Calu3 (cell line): ENCODE data around the gene CMTM2. TPM values are rescaled to one million over a fixed set of nuclear protein-coding genes. Genes with fewer than 3 reads are reported as not detected.
"Not testable (repeated sequence)": the region's sequence is repeated elsewhere in the genome, so short reads cannot be mapped to it uniquely, and the experiment has no call there.

Experiments
- BruUV-seq: library from RNA; stranded (reverse); fragments of 400-500 nt; replicated peaks from 2 replicates; lab custom pipeline; 2021; lab: Mats Ljungman, UMichigan
- CTCF ChIA-PET: fragments of 300-600 bp; sonication (Branson Sonifier 250); formaldehyde crosslinking; loops from one replicate; lab custom pipeline; 2022; ENCODE audit warnings: antibody characterized with exemption; lab: Charles Lee
- DNase-seq: peaks from one replicate; pipeline ENCODE4 v3.0.0; 2022
- H3K27ac Mint-ChIP-seq: one replicate; pipeline ENCODE4 v1.8.0; 2022; ENCODE audit warnings: mixed read lengths; ENCODE audit not compliant: unreplicated experiment
- H3K27me3 Mint-ChIP-seq: one replicate; pipeline ENCODE4 v1.8.0; 2022; ENCODE audit warnings: mixed read lengths; ENCODE audit not compliant: unreplicated experiment
- H3K36me3 Mint-ChIP-seq: one replicate; pipeline ENCODE4 v1.8.0; 2022; ENCODE audit warnings: mild to moderate bottlenecking, moderate library complexity, mixed read lengths; ENCODE audit not compliant: insufficient read depth, unreplicated experiment
- H3K4me1 Mint-ChIP-seq: one replicate; pipeline ENCODE4 v1.8.0; 2022; ENCODE audit warnings: mild to moderate bottlenecking, low read depth, mixed read lengths; ENCODE audit not compliant: unreplicated experiment
- H3K4me3 Mint-ChIP-seq: one replicate; pipeline ENCODE4 v1.8.0; 2022; ENCODE audit warnings: mild to moderate bottlenecking, low read depth, moderate library complexity, mixed read lengths; ENCODE audit not compliant: unreplicated experiment
- H3K9me3 Mint-ChIP-seq: one replicate; pipeline ENCODE4 v1.8.0; 2022; ENCODE audit warnings: low read depth, mixed read lengths; ENCODE audit not compliant: unreplicated experiment
- CTCF ChIP-seq: fragments of 200-600 bp; IDR thresholded peaks from one replicate; pipeline ENCODE4 v1.8.0; 2022; ENCODE audit warnings: antibody characterized with exemption; ENCODE audit not compliant: unreplicated experiment
- intact Hi-C: fragments of 100-400 bp; cut with micrococcal nuclease; formaldehyde crosslinking; loops from one replicate; pipeline ENCODE4 v1.10.0; 2022; ENCODE audit not compliant: unreplicated experiment
- total RNA-seq: library from RNA; stranded (reverse); gene quantifications from 2 replicates; pipeline ENCODE4 v1.2.3, GENCODE V29; 2022

The CMTM2 gene
- total RNA-seq, 1 experiment from 2014 or later: 0.92 TPM

- no peak for TF ChIP-seq CTCF
Measured at GRCh38 chr16:66629856-66630255, 50.6 kb downstream of the CMTM2 start.

GRCh38 chr16:66630561-66631260 is 51.4 kb downstream of the CMTM2 start:
- H3K36me3 Mint-ChIP-seq, H3K27me3 Mint-ChIP-seq, CTCF ChIA-PET, intact Hi-C loops, H3K9me3 Mint-ChIP-seq, H3K4me3 Mint-ChIP-seq, H3K4me1 Mint-ChIP-seq, DNase-seq, BruUV-seq, H3K27ac Mint-ChIP-seq: not testable (repeated sequence)

More at GRCh38 chr16:66629856-66630255, 50.6 kb downstream of the CMTM2 start:
- H3K36me3 Mint-ChIP-seq: peaks cover 7% of the 10 kb centered on the region
- no peak overlapping the region for H3K4me3 Mint-ChIP-seq
- H3K4me1 Mint-ChIP-seq: peaks cover 9% of the 10 kb centered on the region
- intact Hi-C loops: no loop called here
- H3K9me3 Mint-ChIP-seq: no peaks in the 10 kb centered on the region
- CTCF ChIA-PET: no interaction called here
- no TSS peak for BruUV-seq
- H3K27me3 Mint-ChIP-seq: no peaks in the 10 kb centered on the region
- H3K27ac Mint-ChIP-seq: no peak overlapping the region
- DNase-seq: no peak

GRCh38 chr16:66631558-66631957 is 52.3 kb downstream of the CMTM2 start:
- BruUV-seq, H3K27me3 Mint-ChIP-seq, H3K9me3 Mint-ChIP-seq, intact Hi-C loops, DNase-seq, H3K4me1 Mint-ChIP-seq, H3K4me3 Mint-ChIP-seq, H3K27ac Mint-ChIP-seq, CTCF ChIA-PET, H3K36me3 Mint-ChIP-seq: not testable (repeated sequence)

GRCh38 chr16:66634527-66635196 is 55.4 kb downstream of the CMTM2 start:
- H3K4me3 Mint-ChIP-seq: no peak overlapping the region
- no peak for TF ChIP-seq CTCF
- no peak overlapping the region for H3K27ac Mint-ChIP-seq
- peaks cover 14% of the 10 kb centered on the region for H3K36me3 Mint-ChIP-seq
- TSS peak; percentile 22 for BruUV-seq
- H3K27me3 Mint-ChIP-seq: no peaks in the 10 kb centered on the region
- CTCF ChIA-PET: interaction anchor here (0.7 to 1.1 kb wide), 3 partner anchors 17 to 196 kb away, joined by 3 read pairs; partner anchors contain the start of gene NAE1
- peaks cover 19% of the 10 kb centered on the region for H3K4me1 Mint-ChIP-seq
- no peaks in the 10 kb centered on the region for H3K9me3 Mint-ChIP-seq
- no peak for DNase-seq
- intact Hi-C loops: no loop called here

- intact Hi-C loops: no loop called here
- no peak for TF ChIP-seq CTCF
- Mint-ChIP-seq H3K27ac (no peak overlapping the region), H3K4me1 (peaks cover 19% of the 10 kb centered on the region), H3K9me3 (no peaks in the 10 kb centered on the region), H3K4me3 (no peak overlapping the region), H3K36me3 (peaks cover 14% of the 10 kb centered on the region), H3K27me3 (no peaks in the 10 kb centered on the region)
- CTCF ChIA-PET: interaction anchor here (1.0 to 1.1 kb wide), 2 partner anchors 16 to 195 kb away, joined by 3 read pairs; partner anchors contain the start of gene NAE1
- DNase-seq: no peak
- no TSS peak for BruUV-seq
Measured at GRCh38 chr16:66635406-66635805, 56.1 kb downstream of the CMTM2 start.
